Measurements from ENCODE around the gene MCM3AP.
"Not testable (repeated sequence)": the region's sequence is repeated elsewhere in the genome, so short reads cannot be mapped to it uniquely, and the experiment has no call there.

Gene MCM3AP

GRCh38 chr21:46245213-46245915, 40.0 kb downstream of the MCM3AP start:
- no peak for DNase-seq (ENCODE audit: low read depth in 2 of 2, low spot score in 1 of 2)

- DNase-seq (ENCODE audit: low read depth in 2 of 2, low spot score in 1 of 2) = no peak
Observed at GRCh38 chr21:46244602-46245001, 40.8 kb downstream of the MCM3AP start.

- DNase-seq (ENCODE audit: low read depth in 2 of 2, low spot score in 1 of 2) = no peak
Observed at GRCh38 chr21:46243960-46244361, 41.5 kb downstream of the MCM3AP start.

- no peak for DNase-seq (ENCODE audit: low read depth in 2 of 2, low spot score in 1 of 2)
Observed at GRCh38 chr21:46243325-46243724, 42.1 kb downstream of the MCM3AP start.

GRCh38 chr21:46241577-46241976, 43.8 kb downstream of the MCM3AP start:
- not testable (repeated sequence) for DNase-seq (ENCODE audit: low read depth in 2 of 2, low spot score in 1 of 2)

GRCh38 chr21:46239817-46240325, 45.5 kb downstream of the MCM3AP start:
- DNase-seq (ENCODE audit: low read depth in 2 of 2, low spot score in 1 of 2) = no peak

- no peak for DNase-seq (ENCODE audit: low read depth in 2 of 2, low spot score in 1 of 2)
Observed at GRCh38 chr21:46237474-46237873, 47.9 kb downstream of the MCM3AP start.

GRCh38 chr21:46234436-46234950, 50.9 kb downstream of the MCM3AP start:
- no peak for DNase-seq (ENCODE audit: low read depth in 2 of 2, low spot score in 1 of 2)

GRCh38 chr21:46229923-46230260, 55.5 kb downstream of the MCM3AP start:
- no peak for DNase-seq (ENCODE audit: low read depth in 2 of 2, low spot score in 1 of 2)

GRCh38 chr21:46229133-46229922, 56.1 kb downstream of the MCM3AP start:
- DNase-seq (ENCODE audit: low read depth in 2 of 2, low spot score in 1 of 2) = no peak

- peak; percentile 88 to 98 for DNase-seq (ENCODE audit: low read depth in 2 of 2, low spot score in 1 of 2)
Observed at GRCh38 chr21:46228345-46229051, 56.9 kb downstream of the MCM3AP start, which contains the start of gene LSS. TSS of gene LSS (minus strand) at chr21:46228774. CDS start at chr21:46228745, 29 bp downstream.

- DNase-seq (ENCODE audit: low read depth in 2 of 2, low spot score in 1 of 2) = no peak
Observed at GRCh38 chr21:46227811-46228344, 57.5 kb downstream of the MCM3AP start.

- DNase-seq (ENCODE audit: low read depth in 2 of 2, low spot score in 1 of 2) = no peak
Observed at GRCh38 chr21:46226920-46227599, 58.4 kb downstream of the MCM3AP start.

- no peak for DNase-seq (ENCODE audit: low read depth in 2 of 2, low spot score in 1 of 2)
Observed at GRCh38 chr21:46226146-46226545, 59.3 kb downstream of the MCM3AP start.

GRCh38 chr21:46223661-46224060, 61.8 kb downstream of the MCM3AP start:
- DNase-seq (ENCODE audit: low read depth in 2 of 2, low spot score in 1 of 2) = not testable (repeated sequence)

GRCh38 chr21:46223217-46223616, 62.2 kb downstream of the MCM3AP start:
- DNase-seq (ENCODE audit: low read depth in 2 of 2, low spot score in 1 of 2) = no peak

- DNase-seq (ENCODE audit: low read depth in 2 of 2, low spot score in 1 of 2) = no peak
Observed at GRCh38 chr21:46222436-46223116, 62.8 kb downstream of the MCM3AP start.

GRCh38 chr21:46221664-46222435, 63.6 kb downstream of the MCM3AP start:
- no peak for DNase-seq (ENCODE audit: low read depth in 2 of 2, low spot score in 1 of 2)

GRCh38 chr21:46220847-46221246, 64.6 kb downstream of the MCM3AP start:
- no peak for DNase-seq (ENCODE audit: low read depth in 2 of 2, low spot score in 1 of 2)

Measured in stimulated activated CD8-positive, alpha-beta memory T cell treated with anti-CD3 and anti-CD28 coated beads, Interleukin-4, amount 100 ng/mL, for 1 hour (primary cell).